HG03280 (cell line): Measurements from ENCODE around the gene EIF4G3.
"Not testable (repeated sequence)": the region's sequence is repeated elsewhere in the genome, so short reads cannot be mapped to it uniquely, and the experiment has no call there.

Experiments
- ATAC-seq: cut with Tn5 transposase; IDR thresholded peaks from one replicate; pipeline ENCODE4 v1.9.1; 2021; ENCODE audit warnings: mild to moderate bottlenecking, moderate library complexity; ENCODE audit not compliant: unreplicated experiment

Gene EIF4G3

DNA sequence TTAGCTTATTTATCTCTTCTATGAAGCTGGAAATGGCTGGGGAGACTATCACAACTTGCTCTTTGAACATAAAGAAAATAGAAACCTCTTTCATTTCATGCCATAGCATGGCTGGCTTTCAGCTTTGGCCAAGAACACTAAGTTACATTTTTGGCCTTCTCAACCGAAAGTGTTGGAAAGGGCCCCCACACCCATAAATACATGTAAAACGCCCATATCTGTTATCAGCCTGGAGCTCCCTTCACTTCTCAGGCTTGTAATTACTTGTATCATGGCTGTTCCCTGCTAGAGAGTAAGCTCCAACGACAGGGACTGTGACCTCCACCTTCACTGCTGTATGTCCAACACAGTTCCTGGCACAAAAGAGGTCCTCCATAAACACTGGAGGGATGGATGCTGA is 12.7 kb upstream of the EIF4G3 start:
- no peak for ATAC-seq

DNA sequence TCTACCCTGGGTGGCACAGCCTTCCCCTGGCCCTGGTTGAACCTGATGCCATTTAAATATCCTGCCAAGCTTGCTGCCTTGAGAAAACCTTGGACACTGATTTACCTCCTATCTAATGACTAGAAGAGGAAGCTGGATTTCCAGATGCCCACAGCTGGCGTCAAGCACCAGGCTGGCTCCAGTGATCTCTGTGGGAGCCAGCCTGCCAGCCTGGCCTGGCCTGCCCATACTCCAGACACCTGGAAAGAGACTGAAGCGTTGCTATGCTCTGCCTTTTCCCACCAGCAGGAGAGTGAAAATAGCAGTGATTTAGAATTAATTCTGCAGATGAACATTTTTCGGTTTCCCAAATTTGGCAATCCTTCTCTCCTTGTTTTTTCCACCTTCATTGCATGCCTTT is 11.5 kb upstream of the EIF4G3 start:
- no peak for ATAC-seq

DNA sequence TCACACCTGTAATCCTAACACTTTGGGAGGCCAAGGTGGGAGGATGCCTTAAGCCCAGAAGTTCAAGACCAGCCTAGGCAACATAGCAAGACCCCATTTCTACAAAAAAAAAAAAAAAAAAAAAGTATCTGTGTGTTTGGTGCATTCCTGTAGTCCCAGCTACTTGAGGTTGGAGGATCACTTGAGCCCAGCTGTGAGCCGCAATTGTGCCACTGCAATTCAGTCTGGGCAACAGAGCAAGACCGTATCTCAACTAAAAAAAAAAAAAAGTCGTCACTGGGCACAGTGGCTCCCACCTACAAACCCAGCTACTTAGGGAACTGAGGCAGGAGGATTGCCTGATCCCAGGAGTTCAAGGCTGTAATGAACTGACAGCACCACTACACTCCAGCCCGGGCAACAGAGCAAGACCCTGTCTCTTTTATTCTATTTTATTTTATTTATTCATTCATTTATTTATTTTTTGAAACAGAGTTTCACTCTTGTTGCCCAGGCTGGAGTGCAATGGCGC is 8.6 kb upstream of the EIF4G3 start:
- ATAC-seq, result no peak

DNA sequence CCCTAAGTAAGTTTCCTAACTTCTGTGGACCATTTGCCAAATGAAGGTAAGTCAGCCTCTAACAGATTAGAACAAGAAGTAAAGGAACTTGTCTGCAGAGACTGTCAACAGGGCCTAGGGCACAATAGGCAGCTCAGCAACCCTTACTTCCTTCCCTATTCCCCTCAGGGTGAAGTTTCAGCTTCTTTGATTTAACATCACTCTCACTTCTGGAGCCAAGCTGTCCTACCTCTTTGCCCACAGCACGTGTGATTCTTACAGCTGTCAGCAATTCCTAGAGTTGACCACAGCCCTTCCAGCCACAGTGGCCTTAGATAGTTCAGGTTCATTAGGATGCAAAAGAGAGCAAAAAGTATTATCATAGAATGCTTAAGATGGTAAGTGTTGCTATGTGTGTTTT is 7.6 kb upstream of the EIF4G3 start:
- no peak for ATAC-seq

DNA sequence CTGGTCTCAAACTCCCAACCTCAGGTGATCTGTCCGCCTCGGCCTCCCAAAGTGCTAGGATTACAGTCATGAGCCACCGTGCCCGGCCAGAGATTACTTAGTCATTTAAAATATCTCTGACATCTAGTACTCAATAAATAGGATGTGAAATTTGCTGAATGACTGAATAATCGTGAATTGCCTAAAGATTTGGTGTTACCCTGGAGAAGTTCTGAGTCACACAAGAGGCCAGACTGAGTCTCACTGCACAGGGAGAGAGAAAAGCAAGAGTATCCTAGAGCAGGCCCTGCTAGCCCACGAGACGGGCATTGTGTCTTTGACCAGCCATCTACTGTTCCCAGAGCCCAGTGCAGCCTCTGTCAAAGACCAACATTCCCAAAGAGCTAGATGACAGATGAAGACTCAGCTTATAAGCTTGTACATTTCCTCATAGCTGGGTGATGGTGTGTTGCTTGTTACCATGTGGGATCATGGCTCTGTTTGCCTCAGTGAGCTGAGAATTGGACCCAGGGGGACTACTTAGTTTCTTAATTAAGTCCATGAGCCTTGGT is 5.6 kb upstream of the EIF4G3 start:
- no peak for ATAC-seq

DNA sequence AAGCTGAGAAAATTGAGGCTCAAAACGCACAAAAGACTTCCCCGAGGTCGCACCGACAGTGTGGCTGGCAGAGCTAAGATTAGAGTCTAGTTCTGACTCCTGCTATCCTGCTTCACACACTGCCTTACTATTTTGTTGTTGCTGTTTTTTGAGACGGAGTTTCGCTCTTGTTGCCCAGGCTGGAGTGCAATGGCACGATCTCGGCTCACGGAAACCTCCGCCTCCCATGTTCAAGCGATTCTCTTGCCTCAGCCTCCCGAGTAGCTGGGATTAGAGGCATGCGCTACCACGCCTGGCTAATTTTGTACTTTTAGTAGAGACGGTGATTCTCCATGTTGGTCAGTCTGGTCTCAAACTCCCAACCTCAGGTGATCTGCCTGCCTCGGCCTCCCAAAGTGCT is 1.6 kb upstream of the EIF4G3 start:
- not testable (repeated sequence) for ATAC-seq

DNA sequence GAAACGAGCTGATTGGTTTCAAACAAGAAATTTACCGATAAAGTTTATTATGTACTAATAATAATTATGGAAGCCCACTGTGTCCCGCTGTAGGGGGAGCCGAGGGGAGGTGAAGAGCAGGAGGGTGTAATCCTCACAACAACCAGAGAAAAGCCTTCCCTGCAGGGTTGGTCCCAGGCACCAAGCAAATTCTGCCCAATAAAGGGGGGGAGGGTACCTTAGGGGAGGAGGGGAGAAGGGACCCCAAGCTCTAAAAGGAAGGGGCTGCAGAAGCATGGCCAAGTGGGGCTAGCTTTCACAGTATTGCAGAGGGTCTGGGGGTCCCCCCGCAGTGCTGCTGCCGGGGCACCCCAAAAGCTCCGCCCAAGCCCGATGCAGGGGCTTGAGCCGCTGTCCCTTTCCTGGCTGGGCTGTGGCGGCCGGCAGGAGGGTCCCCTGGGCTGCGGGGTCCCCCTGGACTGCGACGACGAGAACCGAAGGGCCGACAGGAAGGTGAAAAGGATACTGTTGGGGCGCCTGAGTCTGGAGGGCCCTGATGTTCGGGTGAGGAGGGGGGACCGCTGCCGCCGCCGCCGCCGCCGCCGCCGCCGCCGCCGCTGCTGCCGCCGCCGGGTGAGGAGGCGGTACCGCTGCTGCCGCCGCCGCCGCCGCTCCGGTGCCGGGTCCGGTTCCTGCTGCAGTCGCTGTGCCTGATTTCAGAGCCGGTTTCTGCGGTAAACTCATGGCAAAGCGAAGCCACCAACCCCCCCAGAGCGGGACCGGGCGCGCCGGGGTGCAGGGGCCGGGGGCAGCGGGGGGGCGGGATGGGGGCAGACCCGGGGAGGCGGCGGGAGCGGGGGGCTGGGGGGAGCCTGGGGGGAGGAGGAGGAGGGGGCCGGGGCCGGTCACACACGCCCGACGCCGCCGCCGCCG is 771 bp downstream of the EIF4G3 start:
- peak; percentile 23 for ATAC-seq

DNA sequence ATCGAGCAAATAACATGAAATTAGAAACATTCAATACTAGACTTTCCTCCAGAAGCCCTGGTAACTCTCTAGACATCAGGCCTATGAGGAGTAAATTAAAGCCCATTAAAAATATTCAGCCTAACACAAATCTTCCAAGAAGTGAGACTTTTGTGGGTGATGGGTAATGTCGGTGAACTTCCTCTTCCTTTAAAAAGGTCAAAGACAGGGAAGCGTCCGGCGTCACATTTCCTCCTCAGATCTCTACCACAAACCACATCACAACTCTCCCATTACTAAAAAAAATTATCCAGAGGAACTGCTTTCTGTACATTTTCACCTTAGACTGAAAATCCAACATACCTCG is 1.4 kb downstream of the EIF4G3 start:
- no peak for ATAC-seq

DNA sequence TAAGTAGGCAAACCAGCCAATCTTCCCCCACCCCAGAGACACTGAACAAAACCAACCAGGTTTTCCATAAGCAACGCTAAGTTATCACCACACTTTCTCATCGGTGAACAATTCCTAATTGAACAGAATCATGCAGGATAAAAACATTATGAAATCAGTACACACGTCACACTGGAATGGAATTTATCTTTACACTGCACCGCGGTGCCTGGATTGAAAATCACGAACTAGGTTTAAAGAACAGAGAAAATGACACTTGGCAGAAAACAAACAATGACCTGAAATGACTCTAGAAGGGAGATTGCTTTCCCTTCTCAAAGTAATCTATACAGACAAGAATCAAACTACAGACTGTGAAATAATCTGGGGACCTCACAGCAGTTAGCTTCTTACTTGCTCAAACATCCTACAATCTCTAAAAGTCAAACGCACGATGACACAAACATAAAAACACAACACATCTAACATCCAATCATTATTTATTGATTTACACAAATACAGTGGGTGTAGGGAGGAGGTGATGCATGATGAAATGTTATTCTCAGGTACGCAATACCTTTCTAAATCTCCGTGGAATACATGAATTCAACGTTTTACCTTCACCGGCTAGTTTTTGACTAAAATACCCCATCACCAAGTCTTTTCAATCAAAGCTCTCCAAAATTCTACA is 1.9 kb downstream of the EIF4G3 start:
- no peak for ATAC-seq

DNA sequence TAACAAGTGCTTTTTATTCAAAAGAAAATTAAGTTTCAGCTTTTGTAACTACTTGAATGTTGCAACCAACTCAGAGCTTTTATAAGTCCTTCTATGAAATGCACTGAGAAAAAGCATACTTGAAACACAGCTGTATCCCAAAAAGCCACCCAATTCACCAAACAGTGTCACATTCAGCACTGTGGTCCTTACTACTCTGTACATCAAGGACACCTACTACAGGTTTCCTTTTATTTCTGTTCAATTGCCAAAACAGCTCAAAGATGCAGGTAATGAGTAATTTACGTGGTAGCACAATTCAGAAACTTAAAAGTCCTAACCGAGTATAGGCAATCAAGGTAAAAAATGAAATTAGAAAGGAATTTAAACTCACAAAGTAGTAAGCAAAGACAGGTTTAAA is 2.5 kb downstream of the EIF4G3 start:
- no peak for ATAC-seq

DNA sequence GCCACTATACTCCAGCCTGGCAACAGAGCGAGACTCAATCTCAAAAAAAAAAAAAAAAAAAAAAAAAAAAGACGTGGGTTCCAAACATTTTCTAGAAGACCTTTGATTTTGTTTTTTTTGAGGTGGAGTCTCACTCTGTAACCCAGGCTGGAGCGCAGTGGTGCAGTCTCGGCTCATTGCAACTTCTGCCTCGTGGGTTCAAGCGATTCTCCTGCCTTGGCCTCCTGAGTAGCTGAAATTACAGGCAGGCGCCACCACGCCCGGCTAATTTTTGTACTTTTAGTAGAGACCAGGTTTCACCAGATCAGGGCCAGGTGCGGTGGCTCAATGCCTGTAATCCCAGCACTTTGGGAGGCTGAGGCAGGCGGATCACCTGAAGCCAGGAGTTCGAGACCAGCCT is 3.6 kb downstream of the EIF4G3 start:
- not testable (repeated sequence) for ATAC-seq

DNA sequence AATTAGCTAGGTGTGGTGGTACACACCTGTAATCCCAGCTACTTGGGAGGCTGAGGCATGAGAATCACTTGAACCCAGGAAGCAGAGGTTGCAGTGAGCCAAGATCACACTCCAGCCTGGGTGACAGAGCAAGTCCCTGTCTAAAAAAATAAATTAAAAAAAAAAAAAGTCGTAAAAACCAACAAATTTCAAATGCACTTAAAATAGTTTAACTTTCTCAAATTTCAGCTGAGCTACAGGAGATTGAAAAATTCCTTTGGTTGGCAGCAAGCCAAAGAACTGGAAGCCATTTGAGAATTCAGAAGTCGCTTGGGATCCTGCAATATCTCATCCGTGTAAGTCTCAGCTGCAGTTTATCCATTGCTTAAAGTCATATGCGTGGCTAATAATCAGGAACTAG is 5.9 kb downstream of the EIF4G3 start:
- ATAC-seq, result not testable (repeated sequence)

DNA sequence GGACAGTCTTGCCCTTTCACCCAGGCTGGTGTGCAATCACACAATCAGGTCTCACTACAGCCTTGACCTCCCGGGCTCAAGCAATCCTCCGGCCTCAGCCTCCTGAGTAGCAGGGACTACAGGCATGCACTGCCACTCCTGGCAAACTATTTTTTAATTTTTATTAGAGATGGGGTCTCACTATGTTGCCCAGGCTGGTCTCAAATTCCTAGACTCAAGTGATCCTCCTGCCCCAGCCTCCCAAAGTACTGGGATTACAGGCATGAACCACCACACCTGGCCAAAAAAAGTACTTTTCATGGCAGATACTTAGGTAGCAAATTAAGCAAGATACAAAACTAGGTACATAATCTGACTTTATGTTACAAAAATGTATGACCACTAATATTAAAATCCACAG is 8.3 kb downstream of the EIF4G3 start:
- no peak for ATAC-seq

DNA sequence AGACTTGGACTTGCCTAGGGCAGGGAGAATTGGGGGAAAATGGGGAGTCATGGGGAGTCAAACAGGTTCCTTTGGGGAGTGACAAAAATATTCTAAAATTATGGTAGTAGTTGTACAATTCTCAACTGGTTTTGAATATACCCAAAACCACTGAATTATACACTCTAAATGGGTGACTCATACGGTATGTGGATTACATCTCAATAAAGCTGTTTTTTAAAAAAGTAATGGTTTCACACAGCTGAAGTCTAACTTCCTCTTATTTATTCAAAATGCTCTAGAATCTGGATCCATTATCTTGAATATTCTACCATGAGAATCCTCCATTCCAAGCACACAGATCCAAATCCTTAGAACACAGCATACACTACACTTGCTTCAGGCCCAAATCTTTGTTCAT is 11.1 kb downstream of the EIF4G3 start:
- no peak for ATAC-seq

DNA sequence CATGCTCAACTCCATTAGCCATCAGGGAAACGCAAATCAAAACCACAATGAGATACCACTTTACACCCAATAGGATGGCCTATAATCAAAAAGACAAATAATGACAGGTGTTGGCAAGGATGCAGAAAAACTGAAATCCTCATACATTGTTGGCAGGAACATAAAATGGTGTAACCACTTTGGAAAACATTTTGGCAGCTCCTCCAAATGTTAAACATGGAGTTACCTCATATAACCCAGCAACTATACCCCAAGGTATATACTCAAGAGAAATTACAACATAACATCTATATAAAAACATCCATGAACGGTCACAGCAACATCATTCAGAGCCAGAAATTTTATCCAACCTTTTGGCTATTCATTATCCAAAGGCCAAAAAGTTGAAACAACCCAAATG is 11.6 kb downstream of the EIF4G3 start:
- ATAC-seq, result no peak

DNA sequence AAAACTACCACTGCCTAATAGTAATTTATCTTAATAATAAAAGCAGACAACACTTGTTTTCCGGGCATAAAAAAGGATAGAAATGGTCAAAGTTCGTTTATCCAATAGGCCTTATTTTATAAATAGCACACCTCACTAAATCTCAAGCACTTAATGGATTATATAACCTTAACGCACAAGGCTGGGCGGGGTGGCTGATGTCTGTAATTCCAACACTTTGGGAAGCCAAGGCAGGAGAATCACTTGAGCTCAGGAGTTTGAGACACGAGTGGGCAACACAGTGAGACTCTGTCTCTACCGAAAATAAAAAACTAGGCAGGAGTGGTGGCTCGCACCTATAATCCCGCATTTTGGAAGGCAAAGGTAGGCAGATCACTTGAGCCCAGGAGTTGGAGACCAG is 12.4 kb downstream of the EIF4G3 start:
- no peak for ATAC-seq

DNA sequence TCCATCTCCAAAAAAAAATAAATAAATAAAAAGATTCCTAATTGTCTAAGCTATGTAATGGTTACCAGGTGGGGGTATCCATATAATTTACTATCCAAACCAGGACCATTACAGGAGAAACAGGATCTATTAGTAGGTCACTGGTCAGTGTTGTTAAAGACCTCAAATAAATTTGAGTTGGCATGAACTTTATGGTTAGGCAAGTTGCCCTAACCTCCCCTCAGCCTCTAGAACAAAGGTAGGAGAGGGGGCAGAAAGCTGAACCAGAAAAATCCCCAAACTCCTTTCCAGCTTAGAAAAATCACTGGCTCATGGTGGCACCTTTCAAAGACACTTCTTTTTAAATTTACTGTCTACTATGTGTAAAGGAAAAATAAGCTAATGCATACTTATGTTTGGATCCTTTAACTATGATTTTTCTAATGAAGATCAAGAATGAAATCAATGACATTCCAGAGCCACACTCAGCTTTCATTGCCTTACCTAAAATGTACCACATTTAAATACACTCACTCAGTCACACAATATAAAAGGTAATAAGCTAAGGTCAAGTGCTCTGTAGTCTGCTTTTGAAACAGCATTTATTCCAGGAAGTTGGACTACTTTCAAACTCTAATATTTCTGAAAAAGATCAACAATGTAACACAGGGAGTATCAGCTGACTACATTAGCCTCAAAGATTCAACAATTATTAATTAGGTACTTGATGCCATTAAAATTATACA is 13.8 kb downstream of the EIF4G3 start:
- ATAC-seq, result no peak

DNA sequence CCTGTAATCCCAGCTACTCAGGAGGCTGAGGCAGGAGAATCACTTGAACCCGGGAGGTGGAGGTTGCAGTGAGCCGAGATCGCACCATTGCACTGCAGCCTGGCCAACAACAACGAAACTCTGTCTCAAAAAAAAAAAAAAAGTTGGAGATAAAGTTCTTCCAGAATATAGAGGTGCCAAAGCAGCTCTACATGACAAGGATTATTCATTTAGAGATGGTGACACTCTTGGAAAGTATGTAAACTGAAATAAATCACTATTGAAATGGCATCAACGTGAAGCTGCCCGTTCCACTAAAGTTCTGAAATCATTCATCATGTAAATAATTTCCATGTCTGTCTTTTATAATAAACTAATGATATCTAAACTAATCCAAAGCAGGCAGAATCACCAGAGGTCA is 14.9 kb downstream of the EIF4G3 start:
- no peak for ATAC-seq

DNA sequence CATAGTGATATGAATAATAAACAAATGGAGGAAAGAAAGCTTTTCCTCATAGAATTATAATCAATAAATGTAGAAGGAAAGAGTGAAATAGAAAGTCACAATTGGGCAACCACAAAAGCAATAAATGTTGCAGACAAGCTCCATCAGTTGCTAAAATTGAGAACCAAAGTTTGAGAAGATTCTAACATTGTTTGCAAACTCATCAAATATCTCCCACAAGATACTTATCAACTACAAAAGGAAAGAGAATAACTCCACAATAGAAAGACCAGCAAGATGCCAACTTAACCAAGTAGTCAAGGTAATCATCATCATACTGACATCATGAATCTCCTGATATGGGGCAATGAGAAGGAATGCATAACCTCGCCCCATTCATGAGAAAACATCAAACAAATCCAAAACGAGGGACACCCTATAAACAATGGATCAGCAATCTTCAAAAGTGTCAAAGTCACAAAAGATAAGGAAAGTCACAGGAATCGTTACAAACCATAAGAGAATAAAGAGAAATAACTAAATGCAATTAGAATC is 16.4 kb downstream of the EIF4G3 start:
- ATAC-seq, result no peak

DNA sequence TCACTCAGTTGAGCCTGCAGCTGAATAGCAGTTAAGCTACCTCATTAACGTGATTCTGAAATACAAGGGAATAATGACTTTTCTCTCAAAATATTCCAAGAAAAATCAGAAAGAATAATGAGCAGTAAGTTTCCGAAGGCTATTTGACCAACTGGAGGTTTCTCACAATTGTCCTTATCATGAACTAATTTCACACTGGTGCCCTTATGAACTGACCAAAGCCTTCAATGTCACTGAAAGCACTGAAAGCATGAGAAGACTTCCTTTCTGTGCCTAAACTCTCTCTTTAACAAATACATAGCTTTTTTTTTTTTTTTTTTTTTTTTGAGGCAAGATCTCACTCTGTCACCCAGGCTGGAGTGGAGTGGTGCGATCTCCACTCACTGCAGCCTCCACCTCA is 18.8 kb downstream of the EIF4G3 start:
- ATAC-seq, result no peak

DNA sequence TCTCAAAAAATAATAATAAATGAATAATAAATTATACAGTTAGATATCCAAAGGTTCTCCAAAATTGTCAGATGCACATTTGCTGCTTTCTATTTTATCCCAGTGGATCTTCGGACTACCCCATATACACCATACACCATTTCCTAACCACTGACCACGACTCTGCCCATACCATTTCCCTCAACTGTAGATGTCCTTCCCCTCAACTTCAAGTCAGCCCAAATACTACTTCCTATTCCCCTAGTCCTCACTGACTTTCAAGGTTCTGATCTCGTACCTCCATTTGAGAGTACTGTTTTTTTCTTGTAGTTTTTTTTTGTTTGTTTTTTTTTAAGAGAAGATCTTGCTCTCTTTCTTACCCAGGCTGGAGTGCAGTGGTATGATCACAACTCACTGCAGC is 19.6 kb downstream of the EIF4G3 start:
- ATAC-seq, result no peak
